HepG2 (cell line): ENCODE measurements around the gene HES1. TPM values are rescaled to one million over a fixed set of nuclear protein-coding genes. Genes with fewer than 3 reads are reported as not detected.

ENCODE experiments used
- ARID5B ChIP-seq: IDR thresholded peaks from 2 replicates; pipeline ENCODE4 v1.4.0; 2020; ENCODE audit warnings: mild to moderate bottlenecking, missing genetic modification reagents
- FOSL1 ChIP-seq: sonication (generic); formaldehyde crosslinking; IDR thresholded peaks from 2 replicates; pipeline ENCODE4 v1.9.0; 2021; ENCODE audit warnings: missing genetic modification reagents, borderline replicate concordance
- GATAD2A ChIP-seq: IDR thresholded peaks from 2 replicates; pipeline ENCODE4 v1.6.1; 2016
- KDM5B ChIP-seq: sonication (generic); formaldehyde crosslinking; IDR thresholded peaks from 2 replicates; pipeline ENCODE4 v1.4.0; 2020; ENCODE audit warnings: missing genetic modification reagents, mild to moderate bottlenecking, borderline replicate concordance
- MBD4 ChIP-seq: IDR thresholded peaks from 2 replicates; pipeline ENCODE4 v1.6.1; 2012; ENCODE audit warnings: low read length, inconsistent platforms, borderline replicate concordance
- MBNL3 ChIP-seq: fragments of 250-450 bp; sonication (Bioruptor Pico); conservative IDR thresholded peaks from 2 replicates; pipeline ENCODE4 v1.8.0; 2022; ENCODE audit warnings: mild to moderate bottlenecking, inconsistent platforms
- MED1 ChIP-seq: sonication (generic); formaldehyde crosslinking; IDR thresholded peaks from 2 replicates; pipeline ENCODE4 v1.4.0; 2020; ENCODE audit warnings: missing genetic modification reagents
- NFYB ChIP-seq: sonication (generic); formaldehyde crosslinking; IDR thresholded peaks from 2 replicates; pipeline ENCODE4 v1.4.0; 2020; ENCODE audit warnings: missing genetic modification reagents
- NPAS2 ChIP-seq: sonication (generic); formaldehyde crosslinking; IDR thresholded peaks from 2 replicates; pipeline ENCODE4 v1.8.0; 2022; ENCODE audit warnings: mild to moderate bottlenecking, missing genetic modification reagents, borderline replicate concordance
- SRSF9 ChIP-seq: fragments of 200-400 bp; formaldehyde crosslinking; IDR thresholded peaks from 2 replicates; pipeline ENCODE4 v1.6.1; 2018; ENCODE audit warnings: borderline replicate concordance, mild to moderate bottlenecking, low read depth, low read length; ENCODE audit not compliant: insufficient read depth, poor library complexity, severe bottlenecking
- ZBTB40 ChIP-seq, 2 experiments: fragments of 450-650 bp in 1 of 2; sonication (generic) in 1 of 2; formaldehyde crosslinking in 1 of 2; IDR thresholded peaks; 2 replicates each; pipeline versions ENCODE4 v1.6.1 to v1.8.0; 2016 to 2022; ENCODE audit warnings: antibody characterized with exemption in 1 of 2, mild to moderate bottlenecking in 1 of 2, missing genetic modification reagents in 1 of 2
- ZFP41 ChIP-seq: sonication (generic); formaldehyde crosslinking; IDR thresholded peaks from 2 replicates; pipeline ENCODE4 v1.4.0; 2020; ENCODE audit warnings: mild to moderate bottlenecking, missing genetic modification reagents, borderline replicate concordance
- ZNF432 ChIP-seq: sonication (generic); formaldehyde crosslinking; IDR thresholded peaks from 2 replicates; pipeline ENCODE4 v1.5.0; 2020; ENCODE audit warnings: missing genetic modification reagents, mild to moderate bottlenecking, borderline replicate concordance
- ZSCAN9 ChIP-seq: IDR thresholded peaks from 2 replicates; pipeline ENCODE4 v1.6.1; 2016; ENCODE audit warnings: borderline replicate concordance
- polyA plus RNA-seq, 8 experiments: library from polyadenylated mRNA; depleted of rRNA in 3 of 8; stranded (reverse) in 7 of 8; unstranded in 1 of 8; fragments of >200 nt; fragmentation: Illumina TruSeq in 4 of 8; extraction: Trizol in 4 of 8; gene quantifications; 2 replicates each; pipeline versions ENCODE4 v1.2.1 to v1.2.3, GENCODE V29; 2011 to 2016; ENCODE audit warnings: low read depth in 4 of 8, missing spikeins in 1 of 8, mixed read lengths in 1 of 8; ENCODE audit not compliant: insufficient read depth in 1 of 8
- total RNA-seq, 5 experiments: library from RNA; depleted of rRNA; stranded (reverse); fragments of >200 nt; fragmentation: Illumina TruSeq; extraction: Trizol; gene quantifications; 2 replicates each; pipeline ENCODE4 v1.2.3, GENCODE V29; 2016; ENCODE audit warnings: low read depth in 1 of 5

Gene HES1
- total and polyA plus RNA-seq, 2 of the 13 experiments (the other 11 are each of a cell fraction or from before 2014, with no cell fraction given) = 15.4 to 19.8 TPM

- no peak for TF ChIP-seq ZBTB40 (IDR thresholded peaks at IDR 0.05)
- TF ChIP-seq ZBTB40 (CRISPR knock-in tag; IDR thresholded peaks at IDR 0.05) = peak; percentile 51
- TF ChIP-seq KDM5B = peak; percentile 67; the same call in 1 of the 2 replicates
- TF ChIP-seq NFYB (CRISPR knock-in tag) = no peak
- no peak for TF ChIP-seq ZSCAN9 (CRISPR knock-in tag)
- no peak for TF ChIP-seq SRSF9
- no peak for TF ChIP-seq NPAS2 (CRISPR knock-in tag)
- 0 out of 2 replicates have a peak, but pooled peaks have one; percentile 16 for TF ChIP-seq FOSL1
- peak; percentile 63; the same call in 1 of the 2 replicates for TF ChIP-seq ARID5B (CRISPR knock-in tag)
- TF ChIP-seq MBD4 = no peak
- TF ChIP-seq ZNF432 (CRISPR knock-in tag) = no peak
- TF ChIP-seq MBNL3 = no peak
- peak; percentile 79 for TF ChIP-seq MED1 (CRISPR knock-in tag)
- no peak for TF ChIP-seq ZFP41 (CRISPR knock-in tag)
- peak; percentile 57; the same call in 1 of the 2 replicates for TF ChIP-seq GATAD2A (CRISPR knock-in tag)
Measured at GRCh38 chr3:194141415-194142155, 5.6 kb downstream of the HES1 start (continued).
